H9 (cell line): Measurements from ENCODE around the gene NFRKB. TPM values are rescaled to one million over a fixed set of nuclear protein-coding genes. Genes with fewer than 3 reads are reported as not detected.

Experiments
- DNase-seq: peaks from one replicate; pipeline ENCODE4 v3.0.0-alpha.2; 2017
- H2AFZ ChIP-seq: one replicate; pipeline ENCODE4 v1.6.1; 2013; ENCODE audit warnings: mild to moderate bottlenecking, low read length, control low read depth, moderate library complexity
- H2AK5ac ChIP-seq: 2 replicates; pipeline ENCODE4 v1.6.1; 2013; ENCODE audit warnings: low read length, control low read depth, mixed read lengths; ENCODE audit not compliant: insufficient read length
- H2BK120ac ChIP-seq: one replicate; pipeline ENCODE4 v1.6.1; 2013; ENCODE audit warnings: low read depth, mild to moderate bottlenecking, low read length, control low read depth, inconsistent platforms; ENCODE audit not compliant: poor library complexity, severe bottlenecking
- H2BK12ac ChIP-seq: 2 replicates; pipeline ENCODE4 v1.6.1; 2013; ENCODE audit warnings: low read length, control low read depth, mixed read lengths, low read depth; ENCODE audit not compliant: insufficient read length
- H2BK15ac ChIP-seq: 2 replicates; pipeline ENCODE4 v1.6.1; 2013; ENCODE audit warnings: low read depth, low read length, control low read depth
- H2BK20ac ChIP-seq: one replicate; pipeline ENCODE4 v1.6.1; 2013; ENCODE audit warnings: low read depth, mild to moderate bottlenecking, low read length, control low read depth, inconsistent platforms; ENCODE audit not compliant: poor library complexity, severe bottlenecking
- H2BK5ac ChIP-seq: 2 replicates; pipeline ENCODE4 v1.6.1; 2013; ENCODE audit warnings: low read length, control low read depth, mixed read lengths; ENCODE audit not compliant: insufficient read length
- H3K14ac ChIP-seq: 2 replicates; pipeline ENCODE4 v1.6.1; 2013; ENCODE audit warnings: low read length, control low read depth; ENCODE audit not compliant: insufficient read depth
- H3K18ac ChIP-seq: 2 replicates; pipeline ENCODE4 v1.6.1; 2013; ENCODE audit warnings: low read depth, mild to moderate bottlenecking, mixed read lengths, low read length, control low read depth; ENCODE audit not compliant: insufficient read length
- H3K23ac ChIP-seq: 2 replicates; pipeline ENCODE4 v1.6.1; 2013; ENCODE audit warnings: low read length, control low read depth, mixed read lengths, low read depth; ENCODE audit not compliant: insufficient read length
- H3K23me2 ChIP-seq: 2 replicates; pipeline ENCODE4 v1.6.1; 2013; ENCODE audit warnings: low read depth, mild to moderate bottlenecking, mixed read lengths, low read length, control low read depth; ENCODE audit not compliant: insufficient read length, poor library complexity, severe bottlenecking
- H3K27ac ChIP-seq: 2 replicates; pipeline ENCODE4 v1.5.1; 2013; ENCODE audit warnings: low read length, control low read depth, mixed read lengths, low read depth; ENCODE audit not compliant: insufficient read length
- H3K27me3 ChIP-seq: 2 replicates; pipeline ENCODE4 v1.6.1; 2013; ENCODE audit warnings: low read length, control low read depth, inconsistent platforms; ENCODE audit not compliant: insufficient read depth
- H3K4ac ChIP-seq: 2 replicates; pipeline ENCODE4 v1.6.1; 2013; ENCODE audit warnings: low read depth, mild to moderate bottlenecking, control low read depth, inconsistent platforms, low read length, moderate library complexity
- H3K4me1 ChIP-seq: 2 replicates; pipeline ENCODE4 v1.6.1; 2013; ENCODE audit warnings: low read length, control low read depth, inconsistent platforms; ENCODE audit not compliant: insufficient read depth
- H3K4me2 ChIP-seq: 2 replicates; pipeline ENCODE4 v1.6.1; 2013; ENCODE audit warnings: low read length, control low read depth, mixed read lengths; ENCODE audit not compliant: insufficient read length, insufficient read depth
- H3K56ac ChIP-seq: 2 replicates; pipeline ENCODE4 v1.6.1; 2013; ENCODE audit warnings: low read depth, mild to moderate bottlenecking, mixed read lengths, low read length, control low read depth; ENCODE audit not compliant: insufficient read length
- H3K79me1 ChIP-seq: 2 replicates; pipeline ENCODE4 v1.6.1; 2013; ENCODE audit warnings: low read depth, mild to moderate bottlenecking, moderate library complexity, low read length, control low read depth, inconsistent platforms; ENCODE audit not compliant: insufficient read depth, poor library complexity, severe bottlenecking
- H3K79me2 ChIP-seq: 2 replicates; pipeline ENCODE4 v1.6.1; 2013; ENCODE audit warnings: low read length, control low read depth, inconsistent platforms; ENCODE audit not compliant: insufficient read depth
- H3K9ac ChIP-seq: 2 replicates; pipeline ENCODE4 v1.6.1; 2013; ENCODE audit warnings: low read length, control low read depth, mixed read lengths; ENCODE audit not compliant: insufficient read length; ENCODE audit errors: extremely low read depth
- H3K9me3 ChIP-seq: one replicate; pipeline ENCODE4 v1.6.1; 2013; ENCODE audit warnings: low read depth, low read length, inconsistent platforms; ENCODE audit not compliant: control insufficient read depth
- H3T11ph ChIP-seq: one replicate; pipeline ENCODE4 v1.6.1; 2013; ENCODE audit warnings: mild to moderate bottlenecking, low read length, control low read depth, inconsistent platforms
- H4K20me1 ChIP-seq: one replicate; pipeline ENCODE4 v1.6.1; 2013; ENCODE audit not compliant: control insufficient read depth, insufficient read length, insufficient read depth
- H4K5ac ChIP-seq: 2 replicates; pipeline ENCODE4 v1.6.1; 2013; ENCODE audit warnings: low read depth, mild to moderate bottlenecking, mixed read lengths, low read length, control low read depth; ENCODE audit not compliant: insufficient read length
- H4K8ac ChIP-seq: replicated peaks from 2 replicates; pipeline ENCODE4 v1.6.1; 2013; ENCODE audit warnings: low read length, control low read depth, mixed read lengths, low read depth; ENCODE audit not compliant: insufficient read length
- H4K91ac ChIP-seq: 2 replicates; pipeline ENCODE4 v1.6.1; 2013; ENCODE audit warnings: low read depth, mild to moderate bottlenecking, moderate library complexity, mixed read lengths, low read length, control low read depth; ENCODE audit not compliant: insufficient read length
- H3K27ac Mint-ChIP-seq, 3 experiments: 2 replicates in 2 of 3; 3 replicates in 1 of 3; pipeline ENCODE4 v1.8.0; 2020 to 2021; ENCODE audit warnings: mixed read lengths in 3 of 3, mild to moderate bottlenecking in 1 of 3, moderate library complexity in 1 of 3
- H3K27me3 Mint-ChIP-seq: 2 replicates; pipeline ENCODE4 v1.8.0; 2021; ENCODE audit warnings: low read depth, mild to moderate bottlenecking, moderate library complexity, mixed read lengths
- H3K36me3 Mint-ChIP-seq, 3 experiments: 2 replicates in 2 of 3; 3 replicates in 1 of 3; pipeline ENCODE4 v1.8.0; 2020 to 2021; ENCODE audit warnings: low read depth in 3 of 3, mixed read lengths in 3 of 3; ENCODE audit not compliant: insufficient read depth in 1 of 3
- H3K4me1 Mint-ChIP-seq, 2 experiments: 2 replicates each; pipeline ENCODE4 v1.8.0; 2020; ENCODE audit warnings: mixed read lengths in 2 of 2
- H3K4me3 Mint-ChIP-seq, 2 experiments: 2 replicates in 1 of 2; 3 replicates in 1 of 2; pipeline ENCODE4 v1.8.0; 2020 to 2021; ENCODE audit warnings: mild to moderate bottlenecking in 2 of 2, mixed read lengths in 2 of 2, moderate library complexity in 1 of 2
- H3K9me3 Mint-ChIP-seq, 2 experiments: 2 replicates in 1 of 2; 3 replicates in 1 of 2; pipeline ENCODE4 v1.8.0; 2020; ENCODE audit warnings: mild to moderate bottlenecking in 2 of 2, mixed read lengths in 2 of 2, moderate library complexity in 1 of 2
- CTCF ChIP-seq: fragments of 200-600 bp; sonication (generic); conservative IDR thresholded peaks from 3 replicates; pipeline ENCODE4 v1.8.0; 2021; ENCODE audit warnings: antibody characterized with exemption, mild to moderate bottlenecking
- WGBS: extraction: QIAGEN DNeasy Blood & Tissue Kit; methylation state at CpG from one replicate; pipeline ENCODE4 v1.1.7; 2013; ENCODE audit warnings: missing lambda C conversion rate, low lambda C conversion rate, mixed read lengths; ENCODE audit not compliant: insufficient read length; ENCODE audit errors: extremely low coverage; 5-methylcytosine and 5-hydroxymethylcytosine counted together
- total RNA-seq: library from RNA; stranded (reverse); gene quantifications from 2 replicates; pipeline ENCODE4 v1.2.1, GENCODE V29; 2021

NFRKB gene
- total RNA-seq, 1 experiment from 2014 or later, result 41.0 TPM

GRCh38 chr11:129856036-129856435 lies 39.3 kb downstream of the NFRKB start:
- Histone ChIP-seq H2AFZ (no peak overlapping the region), H4K5ac (no peak overlapping the region), H4K91ac (no peak overlapping the region), H3K4ac (no peak overlapping the region), H2BK12ac (no peak overlapping the region), H4K8ac (no peak overlapping the region), H3K79me2 (no peaks in the 10 kb centered on the region), H2BK20ac (no peak overlapping the region), H2AK5ac (no peak overlapping the region), H3K23me2 (no peaks in the 10 kb centered on the region), H3K14ac (no peak overlapping the region), H3K9me3 (no peaks in the 10 kb centered on the region), H3K27me3 (no peaks in the 10 kb centered on the region), H3T11ph (no peak overlapping the region), H3K9ac (no peak overlapping the region), H3K4me1 (no peaks in the 10 kb centered on the region), H3K27ac (no peak overlapping the region), H2BK120ac (no peak overlapping the region), H3K79me1 (no peaks in the 10 kb centered on the region), H2BK15ac (no peak overlapping the region), H3K56ac (no peak overlapping the region), H4K20me1 (no peaks in the 10 kb centered on the region), H3K4me2 (no peak overlapping the region), H3K23ac (no peak overlapping the region), H3K18ac (no peak overlapping the region), H2BK5ac (no peak overlapping the region)
- H3K36me3 Mint-ChIP-seq, result peaks cover 2 to 16% (median 12%) of the 10 kb centered on the region in 3 experiments; a peak in 6 of 7 replicates
- H3K27ac Mint-ChIP-seq, result no peak overlapping the region
- no peak for DNase-seq
- TF ChIP-seq CTCF, result no peak
- no peaks in the 10 kb centered on the region for H3K9me3 Mint-ChIP-seq
- H3K4me3 Mint-ChIP-seq, result no peak overlapping the region
- H3K27me3 Mint-ChIP-seq, result no peaks in the 10 kb centered on the region
- no CpG with 5 or more reads among the region's 8 CpGs for WGBS
- H3K4me1 Mint-ChIP-seq, result peaks cover 0 to 2% of the 10 kb centered on the region in 2 experiments; a peak in 1 of 4 replicates
